Endodermal cell (in vitro differentiated cells): Measurements from ENCODE around the gene IKZF1. TPM values are rescaled to one million over a fixed set of nuclear protein-coding genes. Genes with fewer than 3 reads are reported as not detected.
A peak's percentile ranks its signal among the peaks of the same experiment; 100 is the strongest.

ENCODE experiments used
- DNase-seq: peaks from one replicate; pipeline ENCODE4 v3.0.0-alpha.2; 2017
- H3K27ac ChIP-seq: 2 replicates; pipeline ENCODE4 v1.5.1; 2013; ENCODE audit warnings: mild to moderate bottlenecking, low read depth, low read length, moderate library complexity
- H3K27me3 ChIP-seq: 2 replicates; pipeline ENCODE4 v1.6.1; 2013; ENCODE audit warnings: mild to moderate bottlenecking, low read length, moderate library complexity; ENCODE audit not compliant: insufficient read depth, control insufficient read depth, poor library complexity, severe bottlenecking
- H3K36me3 ChIP-seq: 2 replicates; pipeline ENCODE4 v1.7.0; 2013; ENCODE audit warnings: mild to moderate bottlenecking, low read length, moderate library complexity; ENCODE audit not compliant: control insufficient read depth, insufficient read depth
- H3K4me1 ChIP-seq: one replicate; pipeline ENCODE4 v1.7.0; 2013; ENCODE audit warnings: low read length; ENCODE audit not compliant: control insufficient read depth, insufficient read depth
- H3K4me3 ChIP-seq: 2 replicates; pipeline ENCODE4 v1.5.1; 2013; ENCODE audit warnings: mild to moderate bottlenecking, low read length, moderate library complexity
- H3K9ac ChIP-seq: 2 replicates; pipeline ENCODE4 v1.6.1; 2013; ENCODE audit warnings: mild to moderate bottlenecking, low read length, moderate library complexity; ENCODE audit not compliant: poor library complexity, severe bottlenecking; ENCODE audit errors: extremely low read depth
- H3K9me3 ChIP-seq: 2 replicates; pipeline ENCODE4 v1.6.1; 2013; ENCODE audit warnings: mild to moderate bottlenecking, low read length, moderate library complexity; ENCODE audit not compliant: control insufficient read depth
- H3K27ac Mint-ChIP-seq: 2 replicates; pipeline ENCODE4 v1.8.0; 2020; ENCODE audit warnings: mixed read lengths
- H3K27me3 Mint-ChIP-seq: 2 replicates; pipeline ENCODE4 v1.8.0; 2021; ENCODE audit warnings: mild to moderate bottlenecking, mixed read lengths; ENCODE audit not compliant: insufficient read depth
- H3K36me3 Mint-ChIP-seq: 2 replicates; pipeline ENCODE4 v1.8.0; 2020; ENCODE audit warnings: low read depth, mixed read lengths
- H3K4me1 Mint-ChIP-seq: 2 replicates; pipeline ENCODE4 v1.8.0; 2020; ENCODE audit warnings: mixed read lengths
- H3K4me3 Mint-ChIP-seq: 2 replicates; pipeline ENCODE4 v1.8.0; 2020; ENCODE audit warnings: mild to moderate bottlenecking, moderate library complexity, mixed read lengths
- H3K9me3 Mint-ChIP-seq: 2 replicates; pipeline ENCODE4 v1.8.0; 2020; ENCODE audit warnings: mild to moderate bottlenecking, mixed read lengths
- CTCF ChIP-seq: fragments of 200-600 bp; sonication (generic); conservative IDR thresholded peaks from 2 replicates; pipeline ENCODE4 v1.5.0; 2021; ENCODE audit warnings: antibody characterized with exemption, mild to moderate bottlenecking
- WGBS, 2 experiments: methylation state at CpG; one replicate each; pipeline versions ENCODE4 v1.1.5 to v1.1.7; 2013; ENCODE audit warnings: missing lambda C conversion rate in 2 of 2, mixed read lengths in 1 of 2; ENCODE audit not compliant: insufficient coverage in 1 of 2, insufficient read length in 1 of 2; 5-methylcytosine and 5-hydroxymethylcytosine counted together
- total RNA-seq, 2 donors: library from RNA; stranded (reverse); fragmentation: NEBNext Ultra II Directional in 1 of 2; extraction: Animal tissue kit (Norgen Biotek cat#: 25700) in 1 of 2; gene quantifications; 2 replicates in 1 of 2; 3 replicates in 1 of 2; pipeline ENCODE4 v1.2.1, GENCODE V29; 2021

IKZF1 gene
- total RNA-seq, 2 donors from 2014 or later, result 0.44 to 0.55 TPM

DNA sequence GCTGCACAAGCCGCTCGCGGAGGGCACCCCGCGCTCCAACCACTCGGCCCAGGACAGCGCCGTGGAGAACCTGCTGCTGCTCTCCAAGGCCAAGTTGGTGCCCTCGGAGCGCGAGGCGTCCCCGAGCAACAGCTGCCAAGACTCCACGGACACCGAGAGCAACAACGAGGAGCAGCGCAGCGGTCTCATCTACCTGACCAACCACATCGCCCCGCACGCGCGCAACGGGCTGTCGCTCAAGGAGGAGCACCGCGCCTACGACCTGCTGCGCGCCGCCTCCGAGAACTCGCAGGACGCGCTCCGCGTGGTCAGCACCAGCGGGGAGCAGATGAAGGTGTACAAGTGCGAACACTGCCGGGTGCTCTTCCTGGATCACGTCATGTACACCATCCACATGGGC, 95.6 kb downstream of the IKZF1 start:
- H3K4me1 Mint-ChIP-seq, result no peaks in the 10 kb centered on the region
- no peak overlapping the region for H3K27ac Mint-ChIP-seq
- no peaks in the 10 kb centered on the region for H3K36me3 Mint-ChIP-seq
- H3K9me3 Mint-ChIP-seq, result no peaks in the 10 kb centered on the region
- H3K9ac ChIP-seq, result no peak overlapping the region
- H3K9me3 ChIP-seq, result no peaks in the 10 kb centered on the region
- no peak overlapping the region for H3K4me3 Mint-ChIP-seq
- H3K27me3 Mint-ChIP-seq, result no peaks in the 10 kb centered on the region
- H3K27me3 ChIP-seq, result no peaks in the 10 kb centered on the region
- 96 to 99% methylated on average over 16 to 41 of the region's 41 CpGs for WGBS, 2 experiments
- no peak for DNase-seq
- H3K4me1 ChIP-seq, result no peaks in the 10 kb centered on the region
- TF ChIP-seq CTCF, result no peak
- no peaks in the 10 kb centered on the region for H3K36me3 ChIP-seq
- H3K4me3 ChIP-seq, result no peak overlapping the region
- no peak overlapping the region for H3K27ac ChIP-seq

- Mint-ChIP-seq H3K4me1 (no peaks in the 10 kb centered on the region), H3K36me3 (no peaks in the 10 kb centered on the region), H3K27me3 (no peaks in the 10 kb centered on the region), H3K9me3 (no peaks in the 10 kb centered on the region), H3K4me3 (no peak overlapping the region), H3K27ac (no peak overlapping the region)
- H3K27ac ChIP-seq, result no peak overlapping the region
- no peak overlapping the region for H3K9ac ChIP-seq
- H3K4me3 ChIP-seq, result no peak overlapping the region
- H3K4me1 ChIP-seq, result no peaks in the 10 kb centered on the region
- no peaks in the 10 kb centered on the region for H3K9me3 ChIP-seq
- peak; percentile 58 for DNase-seq
- H3K27me3 ChIP-seq, result no peaks in the 10 kb centered on the region
- H3K36me3 ChIP-seq, result no peaks in the 10 kb centered on the region
- 89 to 98% methylated on average over 4 to 7 of the region's 7 CpGs for WGBS, 2 experiments
- TF ChIP-seq CTCF, result peak; percentile 64
Observed at GRCh38 chr7:50404392-50404791, 99.9 kb downstream of the IKZF1 start.

- Mint-ChIP-seq H3K36me3 (no peaks in the 10 kb centered on the region), H3K9me3 (no peaks in the 10 kb centered on the region), H3K27me3 (no peaks in the 10 kb centered on the region), H3K4me1 (no peaks in the 10 kb centered on the region), H3K27ac (no peak overlapping the region), H3K4me3 (no peak overlapping the region)
- Histone ChIP-seq H3K36me3 (no peaks in the 10 kb centered on the region), H3K9me3 (no peaks in the 10 kb centered on the region), H3K27me3 (no peaks in the 10 kb centered on the region), H3K9ac (no peak overlapping the region), H3K4me3 (no peak overlapping the region), H3K4me1 (no peaks in the 10 kb centered on the region), H3K27ac (no peak overlapping the region)
- no peak for DNase-seq
- TF ChIP-seq CTCF, result no peak
- WGBS, 2 experiments, result 91 to 98% methylated on average over 5 to 7 of the region's 7 CpGs
Observed at GRCh38 chr7:50405221-50405620, 100.7 kb downstream of the IKZF1 start.
